ENCODE measurements around the gene IPO9.

IPO9 gene

GRCh38 chr1:201912832-201913231 lies 83.9 kb downstream of the IPO9 start:
- no peaks in the 10 kb centered on the region for H3K36me3 Mint-ChIP-seq (ENCODE audit: insufficient read depth)
- no peaks in the 10 kb centered on the region for H3K9me3 Mint-ChIP-seq
- H3K4me3 Mint-ChIP-seq = no peak overlapping the region
- no peak for ATAC-seq (replicated peaks; ENCODE audit: extremely low read depth, poor library complexity, severe bottlenecking)
- no peak for DNase-seq (ENCODE audit: low spot score in 2 of 2)
- H3K27me3 Mint-ChIP-seq = peaks cover 47% of the 10 kb centered on the region
- no peak overlapping the region for H3K27ac Mint-ChIP-seq (ENCODE audit: low read depth)
- H3K4me1 Mint-ChIP-seq = peaks cover 7% of the 10 kb centered on the region

GRCh38 chr1:201914456-201915235 lies 85.7 kb downstream of the IPO9 start:
- H3K4me3 Mint-ChIP-seq = no peak overlapping the region
- no peaks in the 10 kb centered on the region for H3K36me3 Mint-ChIP-seq (ENCODE audit: insufficient read depth)
- ATAC-seq (replicated peaks; ENCODE audit: extremely low read depth, poor library complexity, severe bottlenecking) = no peak
- H3K4me1 Mint-ChIP-seq = peaks cover 7% of the 10 kb centered on the region
- no peak overlapping the region for H3K27ac Mint-ChIP-seq (ENCODE audit: low read depth)
- H3K27me3 Mint-ChIP-seq = peaks cover 47% of the 10 kb centered on the region
- no peak for DNase-seq (ENCODE audit: low spot score in 2 of 2)
- H3K9me3 Mint-ChIP-seq = no peaks in the 10 kb centered on the region

- no peak for DNase-seq (ENCODE audit: low spot score in 2 of 2)
- H3K4me1 Mint-ChIP-seq = peaks cover 7% of the 10 kb centered on the region
- no peak overlapping the region for H3K27ac Mint-ChIP-seq (ENCODE audit: low read depth)
Observed at GRCh38 chr1:201916649-201917249, 87.8 kb downstream of the IPO9 start.

GRCh38 chr1:201917362-201918033 lies 88.5 kb downstream of the IPO9 start:
- Mint-ChIP-seq H3K27ac (ENCODE audit: low read depth) (no peak overlapping the region), H3K9me3 (no peaks in the 10 kb centered on the region), H3K36me3 (ENCODE audit: insufficient read depth) (no peaks in the 10 kb centered on the region), H3K4me3 (no peak overlapping the region), H3K4me1 (peaks cover 7% of the 10 kb centered on the region), H3K27me3 (peaks cover 47% of the 10 kb centered on the region)
- ATAC-seq (replicated peaks; ENCODE audit: extremely low read depth, poor library complexity, severe bottlenecking) (no peak), DNase-seq (ENCODE audit: low spot score in 2 of 2) (no peak)

More at GRCh38 chr1:201916649-201917249, 87.8 kb downstream of the IPO9 start:
- peaks cover 47% of the 10 kb centered on the region for H3K27me3 Mint-ChIP-seq
- no peaks in the 10 kb centered on the region for H3K9me3 Mint-ChIP-seq
- ATAC-seq (replicated peaks; ENCODE audit: extremely low read depth, poor library complexity, severe bottlenecking) = no peak
- no peak overlapping the region for H3K4me3 Mint-ChIP-seq
- H3K36me3 Mint-ChIP-seq (ENCODE audit: insufficient read depth) = no peaks in the 10 kb centered on the region

GRCh38 chr1:201918343-201918742 lies 89.4 kb downstream of the IPO9 start:
- ATAC-seq (replicated peaks; ENCODE audit: extremely low read depth, poor library complexity, severe bottlenecking) (no peak), DNase-seq (ENCODE audit: low spot score in 2 of 2) (no peak)
- Mint-ChIP-seq H3K4me3 (no peak overlapping the region), H3K36me3 (ENCODE audit: insufficient read depth) (no peaks in the 10 kb centered on the region), H3K27me3 (peaks cover 49% of the 10 kb centered on the region), H3K9me3 (no peaks in the 10 kb centered on the region), H3K27ac (ENCODE audit: low read depth) (no peak overlapping the region), H3K4me1 (peaks cover 7% of the 10 kb centered on the region)

GRCh38 chr1:201921952-201922558 lies 93.1 kb downstream of the IPO9 start:
- H3K9me3 Mint-ChIP-seq = no peaks in the 10 kb centered on the region
- H3K27me3 Mint-ChIP-seq = peaks cover 36% of the 10 kb centered on the region
- no peaks in the 10 kb centered on the region for H3K36me3 Mint-ChIP-seq (ENCODE audit: insufficient read depth)
- ATAC-seq (replicated peaks; ENCODE audit: extremely low read depth, poor library complexity, severe bottlenecking) = no peak
- no peak for DNase-seq (ENCODE audit: low spot score in 2 of 2)
- no peak overlapping the region for H3K4me3 Mint-ChIP-seq
- no peak overlapping the region for H3K27ac Mint-ChIP-seq (ENCODE audit: low read depth)
- no peaks in the 10 kb centered on the region for H3K4me1 Mint-ChIP-seq

GRCh38 chr1:201925301-201925567 lies 96.3 kb downstream of the IPO9 start:
- H3K27ac Mint-ChIP-seq (ENCODE audit: low read depth) = no peak overlapping the region

GRCh38 chr1:201925981-201926645 lies 97.2 kb downstream of the IPO9 start:
- H3K27me3 Mint-ChIP-seq = peaks cover 14% of the 10 kb centered on the region
- no peak overlapping the region for H3K27ac Mint-ChIP-seq (ENCODE audit: low read depth)
- H3K4me1 Mint-ChIP-seq = no peaks in the 10 kb centered on the region
- no peak overlapping the region for H3K4me3 Mint-ChIP-seq
- H3K36me3 Mint-ChIP-seq (ENCODE audit: insufficient read depth) = no peaks in the 10 kb centered on the region
- ATAC-seq (replicated peaks; ENCODE audit: extremely low read depth, poor library complexity, severe bottlenecking) (no peak), DNase-seq (ENCODE audit: low spot score in 2 of 2) (no peak)
- H3K9me3 Mint-ChIP-seq = no peaks in the 10 kb centered on the region

More at GRCh38 chr1:201925301-201925567, 96.3 kb downstream of the IPO9 start:
- DNase-seq (ENCODE audit: low spot score in 2 of 2) (no peak), ATAC-seq (replicated peaks; ENCODE audit: extremely low read depth, poor library complexity, severe bottlenecking) (no peak)
- no peaks in the 10 kb centered on the region for H3K9me3 Mint-ChIP-seq
- H3K27me3 Mint-ChIP-seq = peaks cover 23% of the 10 kb centered on the region
- H3K4me1 Mint-ChIP-seq = no peaks in the 10 kb centered on the region
- H3K36me3 Mint-ChIP-seq (ENCODE audit: insufficient read depth) = no peaks in the 10 kb centered on the region
- no peak overlapping the region for H3K4me3 Mint-ChIP-seq

GRCh38 chr1:201928266-201928665 lies 99.3 kb downstream of the IPO9 start:
- DNase-seq (ENCODE audit: low spot score in 2 of 2) (no peak), ATAC-seq (replicated peaks; ENCODE audit: extremely low read depth, poor library complexity, severe bottlenecking) (no peak)
- Mint-ChIP-seq H3K36me3 (ENCODE audit: insufficient read depth) (no peaks in the 10 kb centered on the region), H3K27me3 (peaks cover 10% of the 10 kb centered on the region), H3K27ac (ENCODE audit: low read depth) (no peak overlapping the region), H3K9me3 (no peaks in the 10 kb centered on the region), H3K4me3 (no peak overlapping the region), H3K4me1 (no peaks in the 10 kb centered on the region)

GRCh38 chr1:201930137-201930536 lies 101.2 kb downstream of the IPO9 start:
- ATAC-seq (replicated peaks; ENCODE audit: extremely low read depth, poor library complexity, severe bottlenecking) (no peak), DNase-seq (ENCODE audit: low spot score in 2 of 2) (no peak)
- no peaks in the 10 kb centered on the region for H3K9me3 Mint-ChIP-seq
- H3K27ac Mint-ChIP-seq (ENCODE audit: low read depth) = no peak overlapping the region
- no peaks in the 10 kb centered on the region for H3K4me1 Mint-ChIP-seq
- no peak overlapping the region for H3K4me3 Mint-ChIP-seq
- no peaks in the 10 kb centered on the region for H3K36me3 Mint-ChIP-seq (ENCODE audit: insufficient read depth)
- H3K27me3 Mint-ChIP-seq = no peaks in the 10 kb centered on the region

- ATAC-seq (replicated peaks; ENCODE audit: extremely low read depth, poor library complexity, severe bottlenecking) (no peak), DNase-seq (ENCODE audit: low spot score in 2 of 2) (no peak)
- H3K4me3 Mint-ChIP-seq = no peak overlapping the region
- H3K36me3 Mint-ChIP-seq (ENCODE audit: insufficient read depth) = no peaks in the 10 kb centered on the region
- no peaks in the 10 kb centered on the region for H3K27me3 Mint-ChIP-seq
- no peaks in the 10 kb centered on the region for H3K4me1 Mint-ChIP-seq
- no peak overlapping the region for H3K27ac Mint-ChIP-seq (ENCODE audit: low read depth)
- H3K9me3 Mint-ChIP-seq = no peaks in the 10 kb centered on the region
Observed at GRCh38 chr1:201930803-201931202, 101.8 kb downstream of the IPO9 start.

Data from central memory CD8-positive, alpha-beta T cell (primary cell).